GM10248 (cell line): Measurements from ENCODE around the gene CHSY1.

Experiments
- CTCF ChIA-PET: fragments of 300-600 bp; sonication (Branson Sonifier 250); formaldehyde crosslinking; extraction: SDS; loops from one replicate; lab custom pipeline; 2021; ENCODE audit warnings: antibody characterized with exemption; lab: Yijun Ruan, JAX
- POLR2A ChIA-PET: fragments of 350-650 bp; sonication (Branson Sonifier 250); formaldehyde crosslinking; extraction: SDS; loops from one replicate; lab custom pipeline; 2020; ENCODE audit warnings: antibody characterized with exemption; lab: Yijun Ruan, JAX
- DNase-seq: peaks from one replicate; pipeline ENCODE4 v3.0.0; 2012; ENCODE audit errors: extremely low spot score
- CTCF ChIP-seq: IDR thresholded peaks from 2 replicates; pipeline ENCODE4 v1.5.1; 2012; ENCODE audit warnings: mild to moderate bottlenecking, low read depth; ENCODE audit errors: extremely low read depth, missing control alignments, control extremely low read depth

The CHSY1 gene

GRCh38 chr15:101277943-101278564 lies 26.2 kb upstream of the CHSY1 start:
- ChIA-PET POLR2A (no interaction called here), CTCF (interaction anchor here (1.2 to 3.4 kb wide), 2 partner anchors 11 to 12 kb away, joined by 5 to 34 read pairs; no protein-coding TSS in a partner anchor)
- TF ChIP-seq CTCF: no peak
- DNase-seq: no peak

- ChIA-PET POLR2A (interaction anchor here (1.5 kb wide), 1 partner anchor 10 kb away, joined by 4 read pairs; no protein-coding TSS in a partner anchor), CTCF (interaction anchor here (1.0 to 3.4 kb wide), 5 partner anchors 12 to 378 kb away, joined by 3 to 34 read pairs (median 6); no protein-coding TSS in a partner anchor)
- TF ChIP-seq CTCF: no peak
- peak; percentile 94 for DNase-seq
These were observed 25.4 kb upstream of the CHSY1 start, which contains the start of gene SELENOS for GRCh38 chr15:101277038-101277822. SELENOS (minus strand) TSS chr15:101277485; CDS start chr15:101277417, 68 bp downstream.

- POLR2A ChIA-PET: interaction anchor here (1.5 kb wide), 1 partner anchor 9 kb away, joined by 4 read pairs; no protein-coding TSS in a partner anchor
- peak; percentile 9 for TF ChIP-seq CTCF
- peak; percentile 38 for DNase-seq
- CTCF ChIA-PET: interaction anchor here (1.0 to 2.8 kb wide), 7 partner anchors 12 to 378 kb away, joined by 3 to 10 read pairs (median 4); partner anchors contain the start of gene CHSY1
These were observed 24.7 kb upstream of the CHSY1 start for GRCh38 chr15:101276501-101277037.

GRCh38 chr15:101275018-101275417 lies 23.2 kb upstream of the CHSY1 start:
- ChIA-PET POLR2A (no interaction called here), CTCF (interaction anchor here (1.2 to 3.0 kb wide), 7 partner anchors 9 to 263 kb away, joined by 3 to 29 read pairs (median 7); partner anchors contain the start of gene CHSY1)
- peak; percentile 38 for DNase-seq
- no peak for TF ChIP-seq CTCF

- ChIA-PET POLR2A (no interaction called here), CTCF (interaction anchor here (1.0 to 3.0 kb wide), 8 partner anchors 8 to 265 kb away, joined by 3 to 29 read pairs (median 4); no protein-coding TSS in a partner anchor)
- no peak for TF ChIP-seq CTCF
- no peak for DNase-seq
These were observed 21.7 kb upstream of the CHSY1 start for GRCh38 chr15:101273534-101273933.

- ChIA-PET CTCF (interaction anchor here (1.0 to 3.0 kb wide), 7 partner anchors 10 to 264 kb away, joined by 3 to 29 read pairs (median 3); no protein-coding TSS in a partner anchor), POLR2A (no interaction called here)
- no peak for DNase-seq
- TF ChIP-seq CTCF: no peak
These were observed 20.7 kb upstream of the CHSY1 start for GRCh38 chr15:101272584-101272983.
